SK-N-SH (cell line): ENCODE data around the gene FAM199X.

Source experiments
- CHD2 ChIP-seq: fragments of 150-350 bp; IDR thresholded peaks from 2 replicates; pipeline ENCODE4 v1.6.1; 2018; ENCODE audit warnings: low read length; ENCODE audit not compliant: partially characterized antibody
- EP300 ChIP-seq, 2 experiments: IDR thresholded peaks; 2 replicates each; pipeline versions ENCODE4 v1.4.0 to v1.6.1; 2012; ENCODE audit warnings: borderline replicate concordance in 1 of 2, low read depth in 1 of 2, low read length in 1 of 2
- EZH2phosphoT487 ChIP-seq: fragments of 200-600 bp; sonication (generic); IDR thresholded peaks from 2 replicates; pipeline ENCODE4 v1.6.1; 2017; ENCODE audit warnings: low read depth, mixed run types, mild to moderate bottlenecking, antibody characterized with exemption, moderate library complexity, borderline replicate concordance
- MEF2A ChIP-seq: IDR thresholded peaks from 2 replicates; pipeline ENCODE4 v1.4.0; 2012; ENCODE audit warnings: low read depth, borderline replicate concordance
- SMC3 ChIP-seq: IDR thresholded peaks from 2 replicates; pipeline ENCODE4 v1.6.1; 2012; ENCODE audit warnings: low read depth, low read length, improper control_type of control experiment
- TF ChIP-seq, protein P1 (sequence below): fragments of 200-600 bp; sonication (generic); IDR thresholded peaks from 2 replicates; pipeline ENCODE4 v1.6.1; 2017; ENCODE audit warnings: antibody characterized with exemption, mild to moderate bottlenecking, moderate library complexity
- TF ChIP-seq, protein P2 (sequence below): IDR thresholded peaks from 2 replicates; pipeline ENCODE4 v1.4.0; 2012; ENCODE audit warnings: low read depth

DNA sequence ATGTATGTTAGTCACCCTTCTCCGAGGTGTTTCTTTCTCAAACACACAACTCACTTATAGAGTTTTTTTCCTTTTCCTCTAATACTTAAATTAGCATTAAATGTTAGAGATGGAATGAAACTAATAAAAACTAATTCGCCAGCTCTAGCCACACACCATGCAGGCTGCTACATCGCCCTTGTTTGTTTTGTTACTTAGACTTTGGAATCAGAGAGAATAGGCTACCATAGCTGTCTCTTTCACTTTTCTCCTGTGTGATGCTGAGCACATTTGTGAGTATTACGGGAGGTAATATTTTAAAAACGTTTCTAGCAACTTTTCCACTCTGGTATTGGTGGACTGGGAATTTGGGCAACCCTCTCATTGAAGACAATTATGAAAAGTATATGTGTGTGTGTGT is 44.9 kb downstream of the FAM199X start:
- TF ChIP-seq EZH2phosphoT487 (no peak), EP300 (IDR thresholded peaks at IDR 0.05; ENCODE audit: borderline replicate concordance in 1 of 2, low read depth in 1 of 2, low read length in 1 of 2) (no peak), CHD2 (no peak), SMC3 (no peak), MEF2A (no peak)
- TF ChIP-seq, protein P1, sequence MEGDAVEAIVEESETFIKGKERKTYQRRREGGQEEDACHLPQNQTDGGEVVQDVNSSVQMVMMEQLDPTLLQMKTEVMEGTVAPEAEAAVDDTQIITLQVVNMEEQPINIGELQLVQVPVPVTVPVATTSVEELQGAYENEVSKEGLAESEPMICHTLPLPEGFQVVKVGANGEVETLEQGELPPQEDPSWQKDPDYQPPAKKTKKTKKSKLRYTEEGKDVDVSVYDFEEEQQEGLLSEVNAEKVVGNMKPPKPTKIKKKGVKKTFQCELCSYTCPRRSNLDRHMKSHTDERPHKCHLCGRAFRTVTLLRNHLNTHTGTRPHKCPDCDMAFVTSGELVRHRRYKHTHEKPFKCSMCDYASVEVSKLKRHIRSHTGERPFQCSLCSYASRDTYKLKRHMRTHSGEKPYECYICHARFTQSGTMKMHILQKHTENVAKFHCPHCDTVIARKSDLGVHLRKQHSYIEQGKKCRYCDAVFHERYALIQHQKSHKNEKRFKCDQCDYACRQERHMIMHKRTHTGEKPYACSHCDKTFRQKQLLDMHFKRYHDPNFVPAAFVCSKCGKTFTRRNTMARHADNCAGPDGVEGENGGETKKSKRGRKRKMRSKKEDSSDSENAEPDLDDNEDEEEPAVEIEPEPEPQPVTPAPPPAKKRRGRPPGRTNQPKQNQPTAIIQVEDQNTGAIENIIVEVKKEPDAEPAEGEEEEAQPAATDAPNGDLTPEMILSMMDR, result no peak
- TF ChIP-seq, protein P2, sequence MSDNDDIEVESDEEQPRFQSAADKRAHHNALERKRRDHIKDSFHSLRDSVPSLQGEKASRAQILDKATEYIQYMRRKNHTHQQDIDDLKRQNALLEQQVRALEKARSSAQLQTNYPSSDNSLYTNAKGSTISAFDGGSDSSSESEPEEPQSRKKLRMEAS, result no peak
